Measurements from ENCODE around the gene RAVER1.

DNA sequence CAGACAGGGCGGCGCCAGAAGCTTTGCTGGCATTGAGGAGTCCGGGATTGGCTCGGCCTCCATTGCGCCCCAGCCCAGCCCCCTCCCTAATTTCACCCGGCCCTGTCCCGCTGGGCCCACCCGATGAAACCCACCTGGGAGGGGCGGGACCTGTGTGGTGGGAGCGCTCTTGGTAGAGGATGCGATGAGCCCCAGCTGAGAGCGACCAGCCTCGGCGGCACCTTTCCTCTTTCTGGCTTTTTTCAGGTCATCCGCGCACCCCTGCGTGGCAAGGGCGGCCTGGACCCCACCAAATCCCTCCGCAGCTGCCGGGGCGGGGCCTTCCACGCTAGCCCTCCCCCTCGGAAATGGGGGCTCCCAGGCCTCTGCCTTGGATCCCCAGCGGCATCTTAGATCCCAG lies 23.9 kb downstream of the RAVER1 start, which contains the start of gene ZGLP1:
- TF ChIP-seq, protein P1, sequence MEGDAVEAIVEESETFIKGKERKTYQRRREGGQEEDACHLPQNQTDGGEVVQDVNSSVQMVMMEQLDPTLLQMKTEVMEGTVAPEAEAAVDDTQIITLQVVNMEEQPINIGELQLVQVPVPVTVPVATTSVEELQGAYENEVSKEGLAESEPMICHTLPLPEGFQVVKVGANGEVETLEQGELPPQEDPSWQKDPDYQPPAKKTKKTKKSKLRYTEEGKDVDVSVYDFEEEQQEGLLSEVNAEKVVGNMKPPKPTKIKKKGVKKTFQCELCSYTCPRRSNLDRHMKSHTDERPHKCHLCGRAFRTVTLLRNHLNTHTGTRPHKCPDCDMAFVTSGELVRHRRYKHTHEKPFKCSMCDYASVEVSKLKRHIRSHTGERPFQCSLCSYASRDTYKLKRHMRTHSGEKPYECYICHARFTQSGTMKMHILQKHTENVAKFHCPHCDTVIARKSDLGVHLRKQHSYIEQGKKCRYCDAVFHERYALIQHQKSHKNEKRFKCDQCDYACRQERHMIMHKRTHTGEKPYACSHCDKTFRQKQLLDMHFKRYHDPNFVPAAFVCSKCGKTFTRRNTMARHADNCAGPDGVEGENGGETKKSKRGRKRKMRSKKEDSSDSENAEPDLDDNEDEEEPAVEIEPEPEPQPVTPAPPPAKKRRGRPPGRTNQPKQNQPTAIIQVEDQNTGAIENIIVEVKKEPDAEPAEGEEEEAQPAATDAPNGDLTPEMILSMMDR (IDR thresholded peaks at IDR 0.05): no peak
- TF ChIP-seq EP300 (IDR thresholded peaks at IDR 0.05) (no peak), POLR2A (IDR thresholded peaks at IDR 0.05) (no peak)

Measured in tibial nerve (tissue), 4 donors.